ENCODE results near the gene LIPE.

The LIPE gene

GRCh38 chr19:42407816-42408175 is 19.4 kb downstream of the LIPE start:
- H3K4me3 ChIP-seq (ENCODE audit: low read length), result no peak overlapping the region
- H3K27me3 ChIP-seq (ENCODE audit: control insufficient read depth, low read length), result no peaks in the 10 kb centered on the region
- no peaks in the 10 kb centered on the region; the same call in 1 of the 2 replicates for H3K79me2 ChIP-seq (ENCODE audit: control insufficient read depth, low read length)
- H3K9me2 ChIP-seq (replicated peaks; ENCODE audit: control insufficient read depth, low read length), result no peaks in the 10 kb centered on the region
- H3F3A ChIP-seq (ENCODE audit: control insufficient read depth, insufficient read depth), result no peaks in the 10 kb centered on the region; the same call in 1 of the 2 replicates
- H3K4me1 ChIP-seq (ENCODE audit: control insufficient read depth, low read length), result no peaks in the 10 kb centered on the region
- no peak overlapping the region for H3K27ac ChIP-seq (ENCODE audit: low read depth, low read length)
- peaks cover 48% of the 10 kb centered on the region for H3K36me3 ChIP-seq (ENCODE audit: control insufficient read depth, low read length)
- TF ChIP-seq EZH2phosphoT487 (IDR thresholded peaks at IDR 0.05; ENCODE audit: borderline replicate concordance, low read length) (no peak), CTCF (IDR thresholded peaks at IDR 0.05; ENCODE audit: low read depth, low read length, poor library complexity, severe bottlenecking) (no peak)
- H3K9me3 ChIP-seq (ENCODE audit: control insufficient read depth, insufficient read depth, low read length), result no peaks in the 10 kb centered on the region
- H3K4me2 ChIP-seq (ENCODE audit: low read length), result no peak overlapping the region
- H4K20me1 ChIP-seq (ENCODE audit: control insufficient read depth, insufficient read depth, low read depth, low read length), result no peaks in the 10 kb centered on the region

GRCh38 chr19:42407085-42407815 is 19.9 kb downstream of the LIPE start:
- Histone ChIP-seq H3K4me1 (ENCODE audit: control insufficient read depth, low read length) (peaks cover under 1% of the 10 kb centered on the region; the same call in 1 of the 2 replicates), H3F3A (ENCODE audit: control insufficient read depth, insufficient read depth) (no peaks in the 10 kb centered on the region; the same call in 1 of the 2 replicates), H3K4me2 (ENCODE audit: low read length) (no peak overlapping the region), H3K9me2 (replicated peaks; ENCODE audit: control insufficient read depth, low read length) (no peaks in the 10 kb centered on the region), H3K4me3 (ENCODE audit: low read length) (no peak overlapping the region), H4K20me1 (ENCODE audit: control insufficient read depth, insufficient read depth, low read depth, low read length) (no peaks in the 10 kb centered on the region), H3K79me2 (ENCODE audit: control insufficient read depth, low read length) (no peaks in the 10 kb centered on the region; the same call in 1 of the 2 replicates), H3K27ac (ENCODE audit: low read depth, low read length) (no peak overlapping the region), H3K36me3 (ENCODE audit: control insufficient read depth, low read length) (peaks cover 50% of the 10 kb centered on the region), H3K27me3 (ENCODE audit: control insufficient read depth, low read length) (no peaks in the 10 kb centered on the region), H3K9me3 (ENCODE audit: control insufficient read depth, insufficient read depth, low read length) (no peaks in the 10 kb centered on the region)
- TF ChIP-seq EZH2phosphoT487 (IDR thresholded peaks at IDR 0.05; ENCODE audit: borderline replicate concordance, low read length) (no peak), CTCF (IDR thresholded peaks at IDR 0.05; ENCODE audit: low read depth, low read length, poor library complexity, severe bottlenecking) (no peak)

- H3K9me3 ChIP-seq (ENCODE audit: control insufficient read depth, insufficient read depth, low read length), result no peaks in the 10 kb centered on the region
- H3K36me3 ChIP-seq (ENCODE audit: control insufficient read depth, low read length), result peaks cover 50% of the 10 kb centered on the region
- H4K20me1 ChIP-seq (ENCODE audit: control insufficient read depth, insufficient read depth, low read depth, low read length), result no peaks in the 10 kb centered on the region
- H3K79me2 ChIP-seq (ENCODE audit: control insufficient read depth, low read length), result no peaks in the 10 kb centered on the region
- H3K4me2 ChIP-seq (ENCODE audit: low read length), result no peak overlapping the region
- TF ChIP-seq EZH2phosphoT487 (IDR thresholded peaks at IDR 0.05; ENCODE audit: borderline replicate concordance, low read length), result no peak
- TF ChIP-seq CTCF (IDR thresholded peaks at IDR 0.05; ENCODE audit: low read depth, low read length, poor library complexity, severe bottlenecking), result no peak
- H3K9me2 ChIP-seq (replicated peaks; ENCODE audit: control insufficient read depth, low read length), result no peaks in the 10 kb centered on the region
- peaks cover 11% of the 10 kb centered on the region for H3K4me1 ChIP-seq (ENCODE audit: control insufficient read depth, low read length)
- no peak overlapping the region for H3K27ac ChIP-seq (ENCODE audit: low read depth, low read length)
- no peaks in the 10 kb centered on the region; the same call in 1 of the 2 replicates for H3F3A ChIP-seq (ENCODE audit: control insufficient read depth, insufficient read depth)
- H3K4me3 ChIP-seq (ENCODE audit: low read length), result no peak overlapping the region
- no peaks in the 10 kb centered on the region for H3K27me3 ChIP-seq (ENCODE audit: control insufficient read depth, low read length)
Measured at GRCh38 chr19:42406111-42406510, 21.1 kb downstream of the LIPE start.
